Nephron progenitor cell (in vitro differentiated cells): ENCODE data around the gene SGMS1.
"Not testable (repeated sequence)": the region's sequence is repeated elsewhere in the genome, so short reads cannot be mapped to it uniquely, and the experiment has no call there.

Source experiments
- DNase-seq: peaks from one replicate; pipeline ENCODE4 v3.0.0; 2021
- H3K27ac Mint-ChIP-seq: 2 replicates; pipeline ENCODE4 v1.8.0; 2021; ENCODE audit warnings: mild to moderate bottlenecking, moderate library complexity, mixed read lengths
- H3K27me3 Mint-ChIP-seq: 2 replicates; pipeline ENCODE4 v1.8.0; 2021; ENCODE audit warnings: mild to moderate bottlenecking, low read depth, mixed read lengths; ENCODE audit not compliant: poor library complexity
- H3K36me3 Mint-ChIP-seq: 2 replicates; pipeline ENCODE4 v1.8.0; 2021; ENCODE audit warnings: low read depth, mixed read lengths
- H3K4me1 Mint-ChIP-seq: 2 replicates; pipeline ENCODE4 v1.8.0; 2021; ENCODE audit warnings: mixed read lengths
- H3K4me3 Mint-ChIP-seq: 2 replicates; pipeline ENCODE4 v1.8.0; 2021; ENCODE audit warnings: mild to moderate bottlenecking, moderate library complexity, mixed read lengths
- H3K9me3 Mint-ChIP-seq: 2 replicates; pipeline ENCODE4 v1.8.0; 2021; ENCODE audit warnings: mild to moderate bottlenecking, moderate library complexity, mixed read lengths
- TF ChIP-seq, protein P1 (sequence below): fragments of 200-600 bp; sonication (generic); IDR thresholded peaks from 2 replicates; pipeline ENCODE4 v1.5.0; 2021; ENCODE audit warnings: antibody characterized with exemption

SGMS1 gene

DNA sequence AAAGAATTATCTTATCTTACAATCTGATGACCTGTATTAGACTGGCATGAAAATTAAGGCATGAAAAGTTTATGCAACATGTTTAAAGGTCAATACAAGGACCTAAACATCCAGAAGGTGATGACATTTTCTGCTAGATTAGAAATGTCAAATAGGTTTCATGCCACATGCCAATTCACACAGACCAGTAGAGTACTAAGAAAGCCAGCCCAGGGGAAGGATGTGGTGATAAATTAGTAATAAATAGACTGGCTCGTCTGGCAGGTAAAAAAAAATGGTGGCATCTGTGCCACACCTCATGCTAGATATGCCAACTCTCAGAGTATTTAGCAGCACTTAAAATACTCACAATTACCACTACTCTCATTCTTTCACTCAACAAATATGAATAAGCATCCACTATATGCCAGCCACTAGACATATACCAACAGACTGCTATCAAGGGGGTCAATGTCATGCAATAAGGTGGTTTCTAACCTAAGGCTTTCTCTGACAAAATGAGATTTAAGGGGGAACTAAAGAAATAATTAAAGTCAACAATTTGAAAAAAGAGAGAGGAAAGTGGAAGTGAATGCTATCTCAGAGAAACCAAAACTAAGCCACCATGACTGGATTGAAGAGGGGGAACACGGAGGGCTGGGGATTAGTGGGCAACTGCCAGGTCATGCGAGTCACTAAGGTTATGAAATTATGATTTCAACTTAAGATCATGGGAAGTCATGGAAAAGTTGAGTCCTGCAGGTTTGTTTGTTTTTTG lies 83.5 kb downstream of the SGMS1 start:
- DNase-seq, result no peak
- peak overlapping the region; percentile 6 for H3K27ac Mint-ChIP-seq
- no peak overlapping the region for H3K4me3 Mint-ChIP-seq

DNA sequence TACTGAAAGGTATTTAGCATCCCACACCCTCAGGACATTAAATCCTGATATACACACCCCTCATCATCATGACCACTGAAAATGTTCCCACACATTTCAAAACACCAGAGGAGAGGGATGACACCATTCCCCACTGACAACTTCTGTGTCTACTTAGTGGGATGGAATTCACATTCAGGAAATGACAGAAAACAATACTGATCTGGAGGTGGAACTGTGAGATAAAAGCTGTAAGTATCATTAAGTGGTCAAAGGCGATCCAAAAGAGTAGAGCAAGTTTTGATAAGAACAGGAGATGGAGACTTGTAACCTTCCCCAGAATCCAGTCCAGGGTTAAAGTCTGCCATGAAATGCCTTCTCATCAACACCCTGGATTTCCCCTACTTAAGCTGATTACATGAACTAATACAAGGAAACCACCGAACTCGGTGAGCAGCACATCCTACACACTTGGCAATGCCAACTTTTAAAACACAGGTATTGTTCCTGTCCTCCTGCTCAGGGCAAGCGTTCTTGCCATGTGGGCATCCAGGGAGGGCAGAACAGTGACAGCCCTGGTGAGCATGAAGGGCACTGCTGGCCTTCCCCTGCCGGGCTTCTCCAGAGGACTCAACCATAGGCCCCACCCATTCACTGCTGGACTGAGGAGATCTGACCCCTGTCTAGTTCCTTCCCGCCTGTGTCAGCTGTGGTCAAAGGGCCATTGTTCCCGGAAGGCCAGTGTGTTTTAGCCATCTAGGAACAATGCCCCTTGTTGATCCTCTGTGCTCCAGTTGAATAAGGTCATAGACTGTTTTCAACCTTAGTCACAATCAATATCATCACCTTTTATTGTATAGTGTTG lies 85.0 kb downstream of the SGMS1 start:
- no peak for DNase-seq
- no peak overlapping the region for H3K4me3 Mint-ChIP-seq
- no peaks in the 10 kb centered on the region for H3K36me3 Mint-ChIP-seq
- H3K9me3 Mint-ChIP-seq, result no peaks in the 10 kb centered on the region
- TF ChIP-seq, protein P1, sequence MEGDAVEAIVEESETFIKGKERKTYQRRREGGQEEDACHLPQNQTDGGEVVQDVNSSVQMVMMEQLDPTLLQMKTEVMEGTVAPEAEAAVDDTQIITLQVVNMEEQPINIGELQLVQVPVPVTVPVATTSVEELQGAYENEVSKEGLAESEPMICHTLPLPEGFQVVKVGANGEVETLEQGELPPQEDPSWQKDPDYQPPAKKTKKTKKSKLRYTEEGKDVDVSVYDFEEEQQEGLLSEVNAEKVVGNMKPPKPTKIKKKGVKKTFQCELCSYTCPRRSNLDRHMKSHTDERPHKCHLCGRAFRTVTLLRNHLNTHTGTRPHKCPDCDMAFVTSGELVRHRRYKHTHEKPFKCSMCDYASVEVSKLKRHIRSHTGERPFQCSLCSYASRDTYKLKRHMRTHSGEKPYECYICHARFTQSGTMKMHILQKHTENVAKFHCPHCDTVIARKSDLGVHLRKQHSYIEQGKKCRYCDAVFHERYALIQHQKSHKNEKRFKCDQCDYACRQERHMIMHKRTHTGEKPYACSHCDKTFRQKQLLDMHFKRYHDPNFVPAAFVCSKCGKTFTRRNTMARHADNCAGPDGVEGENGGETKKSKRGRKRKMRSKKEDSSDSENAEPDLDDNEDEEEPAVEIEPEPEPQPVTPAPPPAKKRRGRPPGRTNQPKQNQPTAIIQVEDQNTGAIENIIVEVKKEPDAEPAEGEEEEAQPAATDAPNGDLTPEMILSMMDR, result no peak
- H3K4me1 Mint-ChIP-seq, result no peaks in the 10 kb centered on the region
- no peak overlapping the region for H3K27ac Mint-ChIP-seq
- H3K27me3 Mint-ChIP-seq, result peaks cover 3% of the 10 kb centered on the region

More for the DNA sequence above, 83.5 kb downstream of the SGMS1 start:
- no peaks in the 10 kb centered on the region for H3K36me3 Mint-ChIP-seq
- H3K4me1 Mint-ChIP-seq, result no peaks in the 10 kb centered on the region
- TF ChIP-seq, protein P1, result no peak
- H3K27me3 Mint-ChIP-seq, result peaks cover 3% of the 10 kb centered on the region
- no peaks in the 10 kb centered on the region for H3K9me3 Mint-ChIP-seq

DNA sequence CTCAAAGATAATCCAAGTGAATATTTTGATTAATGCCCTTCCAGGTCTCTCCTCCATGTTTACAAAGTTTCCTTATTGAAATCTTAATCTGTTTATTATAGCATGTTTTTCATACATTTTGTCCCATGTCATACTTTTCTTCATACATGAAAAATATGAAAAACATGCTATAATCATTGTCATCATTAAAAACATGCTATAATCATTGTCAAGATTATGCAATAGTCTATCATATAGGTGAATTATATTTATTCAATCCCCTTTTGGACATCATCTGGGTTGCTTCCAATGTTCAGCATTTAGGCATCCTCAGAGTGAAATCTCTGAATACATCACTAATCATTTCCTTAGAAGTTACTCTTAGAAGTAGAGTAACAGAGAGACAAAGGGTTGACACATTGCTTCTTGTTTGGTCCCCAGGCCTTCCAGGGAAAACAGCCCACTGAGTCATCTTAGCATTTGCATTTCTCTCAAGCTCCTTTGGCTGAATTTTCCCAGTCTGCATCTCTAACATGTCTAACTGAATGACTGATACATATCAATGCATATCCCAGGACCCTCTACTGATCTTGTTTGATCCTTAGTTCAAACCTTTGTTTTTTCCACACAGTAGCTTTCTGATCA lies 87.0 kb downstream of the SGMS1 start:
- no peak overlapping the region for H3K27ac Mint-ChIP-seq
- TF ChIP-seq, protein P1, result no peak
- no peak for DNase-seq
- H3K4me1 Mint-ChIP-seq, result no peaks in the 10 kb centered on the region
- H3K9me3 Mint-ChIP-seq, result no peaks in the 10 kb centered on the region
- peaks cover 3% of the 10 kb centered on the region for H3K27me3 Mint-ChIP-seq
- no peak overlapping the region for H3K4me3 Mint-ChIP-seq
- no peaks in the 10 kb centered on the region for H3K36me3 Mint-ChIP-seq

DNA sequence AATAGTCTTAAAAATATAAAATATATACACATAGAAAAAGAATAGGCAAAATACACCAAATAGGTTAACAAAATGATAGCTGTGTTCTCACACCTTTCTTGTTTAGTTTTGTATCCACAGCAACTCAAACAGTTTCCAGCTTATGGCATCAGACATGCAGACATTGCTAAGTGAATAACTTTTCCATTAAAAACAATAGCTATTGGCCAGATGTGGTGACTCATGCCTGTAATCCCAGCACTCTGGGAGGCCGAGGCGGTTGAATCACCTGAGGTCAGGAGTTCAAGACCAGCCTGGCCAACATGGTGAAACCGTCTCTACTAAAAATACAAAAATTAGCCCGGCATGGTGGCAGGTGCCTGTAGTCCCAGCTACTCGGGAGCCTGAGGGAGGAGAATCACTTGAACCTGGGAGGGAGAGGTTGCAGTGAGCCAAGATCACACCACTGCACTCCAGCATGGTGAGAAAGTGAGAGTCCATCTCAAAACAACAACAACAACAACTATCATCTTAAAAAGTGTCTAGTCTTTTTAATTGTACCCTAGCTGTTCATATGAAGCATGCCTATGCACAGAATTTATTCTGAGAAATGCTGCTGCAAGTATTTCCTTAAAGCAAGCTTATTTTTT lies 88.9 kb downstream of the SGMS1 start:
- DNase-seq, H3K27ac Mint-ChIP-seq, H3K4me3 Mint-ChIP-seq, H3K9me3 Mint-ChIP-seq, H3K27me3 Mint-ChIP-seq, H3K4me1 Mint-ChIP-seq, H3K36me3 Mint-ChIP-seq: not testable (repeated sequence)

DNA sequence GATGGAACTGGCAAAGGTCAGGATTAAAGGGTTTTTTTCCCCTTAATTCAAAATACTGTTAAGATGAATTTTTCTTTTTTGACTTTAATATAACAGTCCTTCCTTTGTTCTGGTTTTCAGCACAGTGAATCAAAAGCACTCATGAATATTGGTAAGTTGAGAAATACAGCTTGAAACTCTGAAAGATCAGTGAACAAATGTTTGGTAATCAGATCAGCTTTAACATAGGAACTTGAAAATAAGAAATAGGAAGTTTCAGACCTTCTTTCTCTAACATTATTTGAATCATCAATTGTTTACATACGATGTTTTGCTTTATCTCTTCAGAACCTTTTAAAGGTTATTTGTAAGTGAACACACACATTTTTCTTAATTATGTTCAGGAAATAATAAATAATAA lies 90.5 kb downstream of the SGMS1 start:
- Mint-ChIP-seq H3K4me3 (no peak overlapping the region), H3K9me3 (no peaks in the 10 kb centered on the region), H3K27ac (no peak overlapping the region), H3K36me3 (no peaks in the 10 kb centered on the region), H3K4me1 (no peaks in the 10 kb centered on the region), H3K27me3 (no peaks in the 10 kb centered on the region)
- no peak for DNase-seq
- TF ChIP-seq, protein P1, result no peak
